HepG2 (cell line): Measurements from ENCODE around the gene ZNF79. TPM values are rescaled to one million over a fixed set of nuclear protein-coding genes. Genes with fewer than 3 reads are reported as not detected.
A peak's percentile ranks its signal among the peaks of the same experiment; 100 is the strongest.

Source experiments
- ATAC-seq: fragments of 200-7000 bp; cut with Tn5 transposase; 3 replicates; pipeline ENCODE4 v1.9.1; 2020; ENCODE audit warnings: mild to moderate bottlenecking, moderate library complexity
- Bru-seq: library from RNA; stranded (reverse); fragments of 400-500 nt; gene quantifications from one replicate; lab custom pipeline; 2021; lab: Mats Ljungman, UMichigan
- BruChase-seq, 2 experiments: library from RNA; stranded (reverse); fragments of 400-500 nt; gene quantifications; one replicate each; lab custom pipeline; 2021; lab: Mats Ljungman, UMichigan
- BruUV-seq: library from RNA; stranded (reverse); fragments of 400-500 nt; replicated peaks from 2 replicates; lab custom pipeline; 2021; lab: Mats Ljungman, UMichigan
- CTCF ChIA-PET: fragments of 300-600 bp; formaldehyde crosslinking; extraction: SDS; loops from one replicate; lab custom pipeline; 2021; ENCODE audit warnings: low total read pairs, inconsistent platforms, low intra/inter-chr PET ratio; lab: Yijun Ruan, JAX
- POLR2A ChIA-PET: fragments of 350-600 bp; sonication (Branson Sonifier 250); formaldehyde crosslinking; loops from one replicate; lab custom pipeline; 2020; ENCODE audit warnings: antibody characterized with exemption, inconsistent platforms; lab: Yijun Ruan, JAX
- DNase-seq: peaks from one replicate; pipeline ENCODE4 v3.0.0-alpha.2; 2015; ENCODE audit warnings: low spot score
- FAIRE-seq: peaks from 3 replicates; lab custom pipeline; 2011; peaks lifted over from hg19 to GRCh38; lab: Jason Lieb, UNC
- H2AFZ ChIP-seq: one replicate; pipeline ENCODE4 v1.6.1; 2011; ENCODE audit warnings: low read length, inconsistent platforms
- H3K27ac ChIP-seq: fragments of 300-600 bp; 3 replicates; pipeline ENCODE4 v1.8.0; 2011; ENCODE audit warnings: mixed run types, mild to moderate bottlenecking, mixed read lengths, low read length, inconsistent platforms; ENCODE audit not compliant: insufficient read depth; ENCODE audit errors: extremely low read length
- H3K27me3 ChIP-seq, 2 experiments: fragments of 200-600 bp in 1 of 2; 2 replicates in 1 of 2; 3 replicates in 1 of 2; pipeline versions ENCODE4 v1.6.0 to v1.8.0; 2011; ENCODE audit warnings: low read length in 2 of 2, mild to moderate bottlenecking in 2 of 2, moderate library complexity in 2 of 2, inconsistent platforms in 1 of 2; ENCODE audit not compliant: insufficient read depth in 2 of 2, control insufficient read depth in 1 of 2
- H3K36me3 ChIP-seq, 2 experiments: fragments of 200-600 bp in 1 of 2; replicated peaks in 1 of 2; 2 replicates in 1 of 2; 3 replicates in 1 of 2; pipeline versions ENCODE4 v1.5.1 to v1.8.0; 2011; ENCODE audit warnings: low read length in 2 of 2, inconsistent platforms in 1 of 2; ENCODE audit not compliant: insufficient read depth in 2 of 2, control insufficient read depth in 1 of 2
- H3K4me1 ChIP-seq: 2 replicates; pipeline ENCODE4 v1.5.1; 2012; ENCODE audit warnings: low read length, inconsistent platforms; ENCODE audit not compliant: insufficient read depth
- H3K4me2 ChIP-seq: 2 replicates; pipeline ENCODE4 v1.6.0; 2011; ENCODE audit warnings: low read depth, low read length, inconsistent platforms
- H3K4me3 ChIP-seq, 3 experiments: fragments of 200-600 bp in 1 of 3; sonication (generic), shearing (Covaris generic) in 1 of 3; replicated peaks in 1 of 3; 2 replicates each; pipeline ENCODE4 v1.5.1; 2011 to 2016; ENCODE audit warnings: low read length in 3 of 3, inconsistent platforms in 2 of 3, low read depth in 2 of 3, mild to moderate bottlenecking in 2 of 3, control low read depth in 1 of 3, mixed read lengths in 1 of 3; ENCODE audit not compliant: insufficient read depth in 1 of 3
- H3K79me2 ChIP-seq: one replicate; pipeline ENCODE4 v1.6.1; 2011; ENCODE audit warnings: low read length, inconsistent platforms; ENCODE audit not compliant: insufficient read depth
- H3K9ac ChIP-seq: 2 replicates; pipeline ENCODE4 v1.6.0; 2011; ENCODE audit warnings: mild to moderate bottlenecking, low read depth, low read length, inconsistent platforms; ENCODE audit not compliant: insufficient read depth
- H3K9me3 ChIP-seq: 2 replicates; pipeline ENCODE4 v1.5.1; 2012; ENCODE audit warnings: mild to moderate bottlenecking, low read length
- H4K20me1 ChIP-seq: 2 replicates; pipeline ENCODE4 v1.6.0; 2011; ENCODE audit warnings: inconsistent platforms, mild to moderate bottlenecking, low read length, moderate library complexity; ENCODE audit not compliant: insufficient read depth
- ASH2L ChIP-seq: fragments of 300-600, 200-600 bp; sonication (generic); IDR thresholded peaks from 2 replicates; pipeline ENCODE4 v1.7.0; 2017; ENCODE audit warnings: low read depth, mild to moderate bottlenecking, moderate library complexity, mixed read lengths, low read length; ENCODE audit not compliant: insufficient read length
- HDAC1 ChIP-seq: sonication (generic); formaldehyde crosslinking; IDR thresholded peaks from 2 replicates; pipeline ENCODE4 v1.5.1; 2020; ENCODE audit warnings: mild to moderate bottlenecking, missing genetic modification reagents
- RAD21 ChIP-seq: fragments of 450-650 bp; formaldehyde crosslinking; IDR thresholded peaks from 2 replicates; pipeline ENCODE4 v1.5.0; 2020; ENCODE audit warnings: mild to moderate bottlenecking
- SNAI1 ChIP-seq: sonication (generic); formaldehyde crosslinking; IDR thresholded peaks from 2 replicates; pipeline ENCODE4 v1.5.0; 2020; ENCODE audit warnings: mild to moderate bottlenecking, missing genetic modification reagents, borderline replicate concordance
- ZNF234 ChIP-seq: sonication (generic); formaldehyde crosslinking; conservative IDR thresholded peaks from 2 replicates; pipeline ENCODE4 v1.5.1; 2020; ENCODE audit warnings: mild to moderate bottlenecking, missing genetic modification reagents
- ZNF510 ChIP-seq: sonication (generic); formaldehyde crosslinking; IDR thresholded peaks from 2 replicates; pipeline ENCODE4 v1.4.0; 2020; ENCODE audit warnings: low read depth, mild to moderate bottlenecking, missing genetic modification reagents
- ZSCAN20 ChIP-seq: sonication (generic); formaldehyde crosslinking; IDR thresholded peaks from 2 replicates; pipeline ENCODE4 v1.4.0; 2020; ENCODE audit warnings: missing genetic modification reagents, mild to moderate bottlenecking, borderline replicate concordance
- WGBS: methylation state at CpG from one replicate; pipeline ENCODE4 v1.1.6; 2017; ENCODE audit warnings: low lambda C conversion rate; 5-methylcytosine and 5-hydroxymethylcytosine counted together
- in situ Hi-C: cut with HindIII; loops from 2 replicates; pipeline ENCODE4 v1.10.0; 2017; ENCODE audit warnings: low pct_unique_long_range_greater_than_20kb; ENCODE audit not compliant: extremely low pct_ligation_motif_present
- intact Hi-C: fragments of 100-400 bp; cut with micrococcal nuclease; formaldehyde crosslinking; loops from one replicate; pipeline ENCODE4 v1.10.0; 2022; ENCODE audit not compliant: unreplicated experiment
- long read RNA-seq, 2 experiments: library from RNA in 1 of 2; library from polyadenylated mRNA in 1 of 2; stranded (forward) in 1 of 2; unstranded in 1 of 2; transcript quantifications; one replicate each; pipeline ENCODE4 v2.0.0, GENCODE V29; 2019 to 2022
- polyA minus RNA-seq, 3 experiments: library from RNA; depleted of rRNA, polyadenylated mRNA; stranded (reverse); fragments of >200 nt; gene quantifications; 2 replicates each; pipeline ENCODE4 v1.2.3, GENCODE V29; 2011; ENCODE audit warnings: low replicate concordance in 1 of 3
- polyA plus RNA-seq, 8 experiments: library from polyadenylated mRNA; depleted of rRNA in 3 of 8; stranded (reverse) in 7 of 8; unstranded in 1 of 8; fragments of >200 nt; fragmentation: Illumina TruSeq in 4 of 8; extraction: Trizol in 4 of 8; gene quantifications; 2 replicates each; pipeline versions ENCODE4 v1.2.1 to v1.2.3, GENCODE V29; 2011 to 2016; ENCODE audit warnings: low read depth in 4 of 8, missing spikeins in 1 of 8, mixed read lengths in 1 of 8; ENCODE audit not compliant: insufficient read depth in 1 of 8
- total RNA-seq, 5 experiments: library from RNA; depleted of rRNA; stranded (reverse); fragments of >200 nt; fragmentation: Illumina TruSeq; extraction: Trizol; gene quantifications; 2 replicates each; pipeline ENCODE4 v1.2.3, GENCODE V29; 2016; ENCODE audit warnings: low read depth in 1 of 5
- TF ChIP-seq, protein P1 (sequence below): sonication (generic); formaldehyde crosslinking; IDR thresholded peaks from 2 replicates; pipeline ENCODE4 v1.5.0; 2020; ENCODE audit warnings: mild to moderate bottlenecking, missing genetic modification reagents, borderline replicate concordance

ZNF79 gene
- total RNA-seq (2016; rRNA removed; fragmentation: Illumina TruSeq; extraction: Trizol) (7.3 and 8.1 TPM in 2 replicates), polyA plus RNA-seq (2011; rRNA removed) (3.7 and 4.0 TPM in 2 replicates), polyA minus RNA-seq (2011; rRNA and poly(A)+ RNA removed; ENCODE audit: low replicate concordance) (6.0 and 28.4 TPM in 2 replicates), Bru-seq, nascent RNA (percentile 65 among the genes with signal in this experiment), BruChase-seq, experiment 1, labeled RNA remaining after a 6-hour chase (percentile 61 among the genes with signal in this experiment), BruChase-seq, experiment 2, labeled RNA remaining after a 2-hour chase (percentile 63 among the genes with signal in this experiment)
- 3.1 and 3.7 TPM in 2 replicates for total RNA-seq (2016; cell fraction: cytosol; rRNA removed; fragmentation: Illumina TruSeq; extraction: Trizol; ENCODE audit: low read depth)
- total RNA-seq (2016; cell fraction: insoluble cytoplasmic fraction; rRNA removed; fragmentation: Illumina TruSeq; extraction: Trizol): 7.1 and 8.1 TPM in 2 replicates
- total RNA-seq (2016; cell fraction: membrane; rRNA removed; fragmentation: Illumina TruSeq; extraction: Trizol): 5.0 and 6.4 TPM in 2 replicates
- 6.5 and 7.4 TPM in 2 replicates for total RNA-seq (2016; cell fraction: nucleus; rRNA removed; fragmentation: Illumina TruSeq; extraction: Trizol)
- 2.4 and 2.7 TPM in 2 replicates for polyA plus RNA-seq (2011; cell fraction: cytosol; rRNA removed)
- 6.0 and 7.5 TPM in 2 replicates for polyA plus RNA-seq (2011; cell fraction: nucleus; rRNA removed)
- 2.6 and 3.2 TPM in 2 replicates for polyA plus RNA-seq (2012)
- polyA plus RNA-seq (2016; cell fraction: cytosol; fragmentation: Illumina TruSeq; extraction: Trizol; ENCODE audit: low read depth): 0.52 and 0.70 TPM in 2 replicates
- polyA plus RNA-seq (2016; cell fraction: insoluble cytoplasmic fraction; fragmentation: Illumina TruSeq; extraction: Trizol; ENCODE audit: low read depth): 4.7 TPM in 2 replicates
- polyA plus RNA-seq (2016; cell fraction: membrane; fragmentation: Illumina TruSeq; extraction: Trizol; ENCODE audit: low read depth): 1.3 and 1.4 TPM in 2 replicates
- 8.9 and 9.1 TPM in 2 replicates for polyA plus RNA-seq (2016; cell fraction: nucleus; fragmentation: Illumina TruSeq; extraction: Trizol; ENCODE audit: insufficient read depth, low read depth)
- polyA minus RNA-seq (2011; cell fraction: cytosol; rRNA and poly(A)+ RNA removed): 3.7 and 4.2 TPM in 2 replicates
- polyA minus RNA-seq (2011; cell fraction: nucleus; rRNA and poly(A)+ RNA removed): 7.9 and 11.3 TPM in 2 replicates
- long read RNA-seq, experiment 1, partial matches to known transcripts: 0 of 8 reads
- long read RNA-seq, experiment 1, other reads (novel, unspliced or antisense): 1 of 8 reads
- long read RNA-seq, experiment 2, partial matches to known transcripts: 3 of 9 reads
- long read RNA-seq, experiment 2, other reads (novel, unspliced or antisense): 3 of 9 reads

DNA sequence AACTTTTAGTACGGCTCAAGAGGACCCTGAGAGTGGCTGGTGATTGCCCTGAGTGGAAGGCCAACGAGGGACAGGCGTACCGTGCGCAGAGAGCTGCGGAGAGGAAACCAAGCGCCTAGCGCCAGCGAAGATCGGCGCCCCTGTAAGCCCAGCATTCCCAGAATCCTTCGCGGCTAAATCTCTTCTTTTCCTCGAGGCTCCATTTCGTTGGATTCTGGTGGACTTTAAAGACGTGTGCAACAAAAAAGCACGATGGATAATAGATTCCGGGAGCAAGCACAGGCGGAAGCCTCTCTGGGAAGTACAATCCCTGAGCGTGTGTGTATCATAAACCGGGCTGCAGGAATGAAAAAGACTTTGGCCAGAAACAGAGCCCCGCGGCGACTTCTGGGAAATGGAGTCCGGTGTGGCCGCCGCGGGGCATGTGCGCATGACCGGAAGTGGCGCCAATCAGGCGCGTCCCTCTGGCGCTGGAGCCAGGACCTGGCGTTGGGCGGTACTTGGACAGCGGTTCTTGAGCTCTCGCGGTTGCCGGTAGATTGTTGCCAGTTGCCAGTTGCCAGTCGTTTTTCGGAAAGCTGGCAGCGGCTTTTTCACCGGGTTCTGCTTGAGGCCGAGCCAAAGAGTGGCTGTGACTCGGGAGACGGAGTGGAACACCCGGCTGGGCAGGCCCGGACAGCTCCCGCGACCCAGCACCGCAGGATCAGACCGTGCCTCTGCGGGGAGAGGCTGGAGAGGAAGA is at the start of gene ZNF79:
Gene ZNF79 (plus strand): TSS at position 449 of the 742 bp plus-strand sequence. CDS start 406 bp downstream, outside the sequence.
- peak within 1 kb of the TSS; percentile 89 for H3K4me2 ChIP-seq
- H3K9me3 ChIP-seq: no peaks in the 10 kb centered on the region
- H3K9ac ChIP-seq: peak within 1 kb of the TSS; percentile 88
- H3K27me3 ChIP-seq: no peaks in the 10 kb centered on the region; a peak in 1 of 5 replicates
- CTCF ChIA-PET: no interaction called here
- peak within 1 kb of the TSS; percentile 87 to 97 (median 93) for H3K4me3 ChIP-seq
- peak within 1 kb of the TSS; percentile 95 for H3K27ac ChIP-seq
- DNase-seq: peak; percentile 87
- H3K36me3 ChIP-seq: peaks cover 3 to 10% of the 10 kb centered on the region in 2 experiments; a peak in 3 of 5 replicates
- peak; percentile 90 for FAIRE-seq
- no TSS peak for BruUV-seq
- 0% methylated on average over 24 of the region's 54 CpGs for WGBS
- peak; percentile 91 for ATAC-seq
- intact Hi-C loops: loop anchor here (5.0 kb wide), 1 partner anchor 212 kb away; no protein-coding TSS in a partner anchor
- peaks cover 52% of the 10 kb centered on the region for H3K79me2 ChIP-seq
- POLR2A ChIA-PET: interaction anchor here (0.8 to 3.3 kb wide), 15 partner anchors 12 to 484 kb away, joined by 3 to 39 read pairs (median 3); partner anchors contain the start of genes LRSAM1, RPL12 and SLC2A8
- in situ Hi-C loops: no loop called here
- H2AFZ ChIP-seq: peak within 1 kb of the TSS; percentile 97
- H4K20me1 ChIP-seq: no peaks in the 10 kb centered on the region
- peaks cover 47% of the 10 kb centered on the region for H3K4me1 ChIP-seq
- TF ChIP-seq ZSCAN20 (CRISPR knock-in tag) (0 out of 2 replicates have a peak, but pooled peaks have one; percentile 33), ZNF510 (CRISPR knock-in tag) (no peak), RAD21 (peak; percentile 48; the same call in 1 of the 2 replicates), ASH2L (peak; percentile 84), ZNF234 (CRISPR knock-in tag) (0 out of 2 replicates have a peak, but pooled peaks have one; percentile 33), HDAC1 (CRISPR knock-in tag) (peak; percentile 96), SNAI1 (CRISPR knock-in tag) (0 out of 2 replicates have a peak, but pooled peaks have one; percentile 24)
- TF ChIP-seq, protein P1, sequence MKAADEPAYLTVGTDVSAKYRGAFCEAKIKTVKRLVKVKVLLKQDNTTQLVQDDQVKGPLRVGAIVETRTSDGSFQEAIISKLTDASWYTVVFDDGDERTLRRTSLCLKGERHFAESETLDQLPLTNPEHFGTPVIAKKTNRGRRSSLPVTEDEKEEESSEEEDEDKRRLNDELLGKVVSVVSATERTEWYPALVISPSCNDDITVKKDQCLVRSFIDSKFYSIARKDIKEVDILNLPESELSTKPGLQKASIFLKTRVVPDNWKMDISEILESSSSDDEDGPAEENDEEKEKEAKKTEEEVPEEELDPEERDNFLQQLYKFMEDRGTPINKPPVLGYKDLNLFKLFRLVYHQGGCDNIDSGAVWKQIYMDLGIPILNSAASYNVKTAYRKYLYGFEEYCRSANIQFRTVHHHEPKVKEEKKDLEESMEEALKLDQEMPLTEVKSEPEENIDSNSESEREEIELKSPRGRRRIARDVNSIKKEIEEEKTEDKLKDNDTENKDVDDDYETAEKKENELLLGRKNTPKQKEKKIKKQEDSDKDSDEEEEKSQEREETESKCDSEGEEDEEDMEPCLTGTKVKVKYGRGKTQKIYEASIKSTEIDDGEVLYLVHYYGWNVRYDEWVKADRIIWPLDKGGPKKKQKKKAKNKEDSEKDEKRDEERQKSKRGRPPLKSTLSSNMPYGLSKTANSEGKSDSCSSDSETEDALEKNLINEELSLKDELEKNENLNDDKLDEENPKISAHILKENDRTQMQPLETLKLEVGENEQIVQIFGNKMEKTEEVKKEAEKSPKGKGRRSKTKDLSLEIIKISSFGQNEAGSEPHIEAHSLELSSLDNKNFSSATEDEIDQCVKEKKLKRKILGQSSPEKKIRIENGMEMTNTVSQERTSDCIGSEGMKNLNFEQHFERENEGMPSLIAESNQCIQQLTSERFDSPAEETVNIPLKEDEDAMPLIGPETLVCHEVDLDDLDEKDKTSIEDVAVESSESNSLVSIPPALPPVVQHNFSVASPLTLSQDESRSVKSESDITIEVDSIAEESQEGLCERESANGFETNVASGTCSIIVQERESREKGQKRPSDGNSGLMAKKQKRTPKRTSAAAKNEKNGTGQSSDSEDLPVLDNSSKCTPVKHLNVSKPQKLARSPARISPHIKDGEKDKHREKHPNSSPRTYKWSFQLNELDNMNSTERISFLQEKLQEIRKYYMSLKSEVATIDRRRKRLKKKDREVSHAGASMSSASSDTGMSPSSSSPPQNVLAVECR (CRISPR knock-in tag): peak; percentile 95
